Upper lobe of right lung (tissue), 1 donor: ENCODE results near the gene FLYWCH2. TPM values are rescaled to one million over a fixed set of nuclear protein-coding genes. Genes with fewer than 3 reads are reported as not detected.
"Not testable (repeated sequence)": the region's sequence is repeated elsewhere in the genome, so short reads cannot be mapped to it uniquely, and the experiment has no call there.

Experiments used
- ATAC-seq: fragments of 200-7000 bp; cut with Tn5 transposase; one replicate; pipeline ENCODE4 v1.9.1; 2020; ENCODE audit warnings: mild to moderate bottlenecking, moderate library complexity
- DNase-seq: peaks from one replicate; pipeline ENCODE4 v3.0.0-alpha.2; 2020
- H3K27ac ChIP-seq: fragments of 200-600 bp; one replicate; pipeline ENCODE4 v1.8.0; 2022
- H3K27me3 ChIP-seq: fragments of 200-600 bp; one replicate; pipeline ENCODE4 v1.8.0; 2022; ENCODE audit warnings: mild to moderate bottlenecking
- H3K36me3 ChIP-seq: fragments of 200-600 bp; one replicate; pipeline ENCODE4 v1.8.0; 2022
- H3K4me1 ChIP-seq: fragments of 200-600 bp; one replicate; pipeline ENCODE4 v1.8.0; 2022
- H3K4me3 ChIP-seq: fragments of 200-600 bp; one replicate; pipeline ENCODE4 v1.8.0; 2022; ENCODE audit warnings: mild to moderate bottlenecking
- H3K9me3 ChIP-seq: fragments of 200-600 bp; one replicate; pipeline ENCODE4 v1.8.0; 2022
- CTCF ChIP-seq: fragments of 200-600 bp; IDR thresholded peaks from one replicate; pipeline ENCODE4 v1.8.0; 2022; ENCODE audit warnings: antibody characterized with exemption
- intact Hi-C: fragments of 100-400 bp; cut with DNase I; formaldehyde crosslinking; loops from one replicate; pipeline ENCODE4 v1.11.0; 2022
- total RNA-seq: library from RNA; stranded (reverse); fragmentation: NEBNext Ultra II Directional; extraction: Animal tissue kit (Norgen Biotek cat#: 25700); gene quantifications from one replicate; pipeline ENCODE4 v1.2.1, GENCODE V29; 2021
- donor health status: DM: no; HTN: yes; CAD: no; lungs with severe emphysema.

FLYWCH2 gene
- total RNA-seq, 1 donor from 2014 or later: 29.0 TPM

GRCh38 chr16:2939968-2940367 is 57.0 kb downstream of the FLYWCH2 start:
- H3K4me1 ChIP-seq: no peaks in the 10 kb centered on the region
- H3K4me3 ChIP-seq: no peak overlapping the region
- H3K9me3 ChIP-seq: no peaks in the 10 kb centered on the region
- H3K27ac ChIP-seq: no peak overlapping the region
- ATAC-seq: no peak
- no peak for DNase-seq
- H3K27me3 ChIP-seq: no peaks in the 10 kb centered on the region
- TF ChIP-seq CTCF: no peak
- H3K36me3 ChIP-seq: peaks cover 83% of the 10 kb centered on the region
- intact Hi-C loops: no loop called here

- intact Hi-C loops: no loop called here
- no peaks in the 10 kb centered on the region for H3K27me3 ChIP-seq
- TF ChIP-seq CTCF: no peak
- peaks cover 63% of the 10 kb centered on the region for H3K36me3 ChIP-seq
- no peak for ATAC-seq
- no peak for DNase-seq
- H3K4me3 ChIP-seq: no peak overlapping the region
- H3K4me1 ChIP-seq: no peaks in the 10 kb centered on the region
- no peak overlapping the region for H3K27ac ChIP-seq
- no peaks in the 10 kb centered on the region for H3K9me3 ChIP-seq
Observed at GRCh38 chr16:2942045-2942444, 59.0 kb downstream of the FLYWCH2 start.

- H3K4me1 ChIP-seq, H3K4me3 ChIP-seq, H3K27ac ChIP-seq, ATAC-seq, intact Hi-C loops, H3K27me3 ChIP-seq, DNase-seq, H3K9me3 ChIP-seq: not testable (repeated sequence)
- H3K36me3 ChIP-seq: peaks cover 47% of the 10 kb centered on the region
Observed at GRCh38 chr16:2943716-2944115, 60.7 kb downstream of the FLYWCH2 start.

GRCh38 chr16:2946649-2947048 is 63.6 kb downstream of the FLYWCH2 start:
- ATAC-seq (no peak), DNase-seq (no peak)
- TF ChIP-seq CTCF: no peak
- Histone ChIP-seq H3K9me3 (no peaks in the 10 kb centered on the region), H3K36me3 (peaks cover 22% of the 10 kb centered on the region), H3K27me3 (no peaks in the 10 kb centered on the region), H3K4me1 (no peaks in the 10 kb centered on the region), H3K27ac (no peak overlapping the region), H3K4me3 (no peak overlapping the region)
- intact Hi-C loops: no loop called here

Other genes with a start within 250 kb of the FLYWCH2 start
- 23.8 TPM for gene KCTD5, start 200.7 kb upstream of the FLYWCH2 start, total RNA-seq
- gene PRSS27, start 163.0 kb upstream of the FLYWCH2 start, total RNA-seq: 0.81 TPM
- gene SRRM2, start 130.6 kb upstream of the FLYWCH2 start, total RNA-seq: 660 TPM
- gene ELOB, start 105.9 kb upstream of the FLYWCH2 start, total RNA-seq: 179 TPM
- not detected for gene PRSS33, start 95.7 kb upstream of the FLYWCH2 start, total RNA-seq
- gene PRSS41, start 84.7 kb upstream of the FLYWCH2 start, total RNA-seq: not detected
- 17.1 TPM for gene PRSS21, start 66.0 kb upstream of the FLYWCH2 start, total RNA-seq
- gene ZG16B, start 52.9 kb upstream of the FLYWCH2 start, total RNA-seq: not detected
- gene PRSS22, start 25.0 kb upstream of the FLYWCH2 start, total RNA-seq: 15.2 TPM
- 41.3 TPM for gene FLYWCH1, start 28.7 kb downstream of the FLYWCH2 start, total RNA-seq
- gene KREMEN2, start 81.1 kb downstream of the FLYWCH2 start, total RNA-seq: not detected
- 7.4 TPM for gene PAQR4, start 86.1 kb downstream of the FLYWCH2 start, total RNA-seq
- gene PKMYT1, start 97.2 kb downstream of the FLYWCH2 start, total RNA-seq: 3.8 TPM
- 0.75 TPM for gene CLDN9, start 129.7 kb downstream of the FLYWCH2 start, total RNA-seq
- not detected for gene CLDN6, start 135.0 kb downstream of the FLYWCH2 start, total RNA-seq
- 74.9 TPM for gene TNFRSF12A, start 137.2 kb downstream of the FLYWCH2 start, total RNA-seq
- 55.7 TPM for gene HCFC1R1, start 140.7 kb downstream of the FLYWCH2 start, total RNA-seq
- 31.4 TPM for gene THOC6, start 140.8 kb downstream of the FLYWCH2 start, total RNA-seq
- gene BICDL2, start 153.7 kb downstream of the FLYWCH2 start, total RNA-seq: 16.3 TPM
- 12.8 TPM for gene MMP25, start 163.3 kb downstream of the FLYWCH2 start, total RNA-seq
- 91.5 TPM for gene IL32, start 182.4 kb downstream of the FLYWCH2 start, total RNA-seq
- gene ZSCAN10, start 216.1 kb downstream of the FLYWCH2 start, total RNA-seq: not detected
- 11.7 TPM for gene ZNF205, start 229.4 kb downstream of the FLYWCH2 start, total RNA-seq